Stimulated activated CD4-positive, alpha-beta T cell treated with anti-CD3 and anti-CD28 coated beads, Interleukin-1b, Interleukin-23, amount 100 ng/mL, for 48 hours (primary cell): ENCODE measurements around the gene KCTD10.

Experiments
- DNase-seq: peaks from one replicate; pipeline ENCODE4 v3.0.0-alpha.2; 2020

The KCTD10 gene, protein sequence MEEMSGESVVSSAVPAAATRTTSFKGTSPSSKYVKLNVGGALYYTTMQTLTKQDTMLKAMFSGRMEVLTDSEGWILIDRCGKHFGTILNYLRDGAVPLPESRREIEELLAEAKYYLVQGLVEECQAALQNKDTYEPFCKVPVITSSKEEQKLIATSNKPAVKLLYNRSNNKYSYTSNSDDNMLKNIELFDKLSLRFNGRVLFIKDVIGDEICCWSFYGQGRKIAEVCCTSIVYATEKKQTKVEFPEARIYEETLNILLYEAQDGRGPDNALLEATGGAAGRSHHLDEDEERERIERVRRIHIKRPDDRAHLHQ

DNA sequence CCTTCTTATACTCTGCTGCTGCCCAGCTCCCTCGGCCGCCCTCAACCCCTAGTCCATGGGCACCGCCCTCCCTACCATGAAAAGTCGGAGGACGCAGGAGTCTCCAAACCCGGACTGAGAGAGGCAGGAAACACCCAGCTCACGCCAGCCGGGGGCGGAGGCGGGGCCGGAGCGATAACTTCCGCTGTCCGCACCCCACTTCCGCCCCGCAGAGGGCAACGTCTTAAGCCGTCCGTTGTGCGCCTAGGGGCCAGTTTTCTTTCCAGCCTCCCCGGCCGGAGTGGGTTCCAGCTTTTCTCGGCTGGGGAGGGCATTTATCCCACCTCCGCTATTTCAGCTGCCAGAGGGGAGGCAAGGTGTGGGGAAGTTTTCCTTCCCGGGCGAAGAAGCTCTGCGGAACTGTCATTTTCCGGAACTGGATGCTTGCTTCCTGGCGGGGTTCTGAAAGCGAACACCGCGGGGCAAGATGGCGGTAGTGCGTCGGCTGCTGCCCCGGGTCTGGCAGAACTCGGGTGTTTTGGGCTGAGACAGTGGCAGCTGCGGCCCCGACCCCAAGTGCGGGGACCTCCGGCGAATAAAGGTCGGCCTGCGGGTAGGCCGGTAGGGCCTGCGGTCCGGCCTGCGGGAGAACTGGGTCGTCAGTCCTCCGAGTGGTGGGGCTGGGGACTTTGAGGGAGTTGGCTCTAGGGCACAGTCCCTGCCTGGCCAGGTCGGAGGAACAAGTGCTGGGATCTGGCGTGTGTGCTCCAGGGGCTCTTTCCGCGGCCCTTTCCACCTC lies at the start of gene KCTD10, which contains the start of gene UBE3B:
KCTD10 (minus strand) TSS at position 116 of the 778 bp plus-strand sequence; CDS start at position 78, 38 bp downstream.
UBE3B (plus strand) TSS at position 450 of the 778 bp plus-strand sequence. CDS start 5,918 bp downstream, outside the sequence.
- DNase-seq, result peak; percentile 87

- no peak for DNase-seq
Observed at GRCh38 chr12:109525279-109525585, 48.1 kb upstream of the KCTD10 start.

- DNase-seq, result no peak
Observed at GRCh38 chr12:109524466-109525278, 47.6 kb upstream of the KCTD10 start.

DNA sequence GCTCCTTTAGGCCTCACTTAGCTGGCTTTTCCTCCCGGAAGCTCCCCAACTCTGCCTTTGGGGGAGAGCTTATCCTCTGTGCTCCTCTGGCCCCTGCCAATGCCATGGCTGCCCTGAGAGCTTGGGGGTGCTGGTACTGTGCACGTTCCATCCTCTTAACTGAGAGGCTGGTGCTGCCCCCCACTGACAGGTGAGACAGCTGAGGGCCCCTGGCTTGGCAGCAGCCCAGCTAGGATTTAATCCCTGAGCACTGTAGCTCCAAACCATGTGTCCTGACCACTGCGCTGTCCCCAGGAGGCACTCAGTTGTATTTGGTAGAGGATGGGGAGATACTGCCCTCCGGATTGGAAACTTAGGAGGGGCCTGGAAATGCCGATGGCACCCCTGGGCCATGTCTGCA lies 46.4 kb upstream of the KCTD10 start:
- DNase-seq, result no peak

DNA sequence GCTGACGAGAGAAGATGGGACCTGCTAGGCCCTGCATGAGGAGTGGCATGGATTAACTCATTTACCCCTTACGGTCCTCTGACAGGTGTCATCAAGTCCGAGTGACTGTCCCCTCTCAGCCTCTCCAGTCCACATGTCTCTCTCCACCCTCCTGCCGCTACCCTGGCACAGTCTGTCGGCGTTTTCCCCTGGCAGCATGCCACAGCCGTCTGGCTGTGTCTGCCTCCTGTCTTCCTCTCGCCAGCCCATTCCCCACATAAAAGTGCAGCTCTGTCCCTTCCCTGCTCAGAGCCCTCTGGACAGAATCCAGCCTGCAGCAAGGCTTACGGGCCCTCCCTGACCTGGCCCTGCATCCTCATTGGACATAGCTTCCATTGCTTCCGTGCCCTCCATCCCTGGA lies 46.0 kb upstream of the KCTD10 start:
- DNase-seq, result no peak

DNA sequence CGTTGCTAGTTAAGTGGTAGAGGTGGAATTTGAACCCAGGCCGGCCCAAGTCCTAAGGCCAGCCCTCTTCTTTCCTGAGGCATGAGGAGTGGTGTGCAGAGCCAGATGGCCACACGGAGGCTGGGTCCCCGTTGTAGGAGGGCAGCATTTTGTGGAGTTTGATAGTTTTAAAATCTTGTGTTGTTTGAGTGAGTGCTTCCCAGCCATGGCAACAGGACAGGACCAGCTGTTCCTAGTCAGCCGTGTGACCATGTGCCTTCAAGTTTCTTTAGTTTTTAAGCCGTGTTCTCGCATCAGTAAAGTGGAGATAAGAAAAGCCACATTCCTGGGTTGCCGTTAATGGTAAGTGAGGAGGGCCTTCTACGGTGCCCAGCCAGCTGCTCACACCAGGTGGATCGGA lies 44.7 kb upstream of the KCTD10 start:
- no peak for DNase-seq

GRCh38 chr12:109519787-109520186 lies 42.7 kb upstream of the KCTD10 start:
- no peak for DNase-seq

- DNase-seq, result peak; percentile 41
Observed at GRCh38 chr12:109518820-109519665, 41.9 kb upstream of the KCTD10 start.

DNA sequence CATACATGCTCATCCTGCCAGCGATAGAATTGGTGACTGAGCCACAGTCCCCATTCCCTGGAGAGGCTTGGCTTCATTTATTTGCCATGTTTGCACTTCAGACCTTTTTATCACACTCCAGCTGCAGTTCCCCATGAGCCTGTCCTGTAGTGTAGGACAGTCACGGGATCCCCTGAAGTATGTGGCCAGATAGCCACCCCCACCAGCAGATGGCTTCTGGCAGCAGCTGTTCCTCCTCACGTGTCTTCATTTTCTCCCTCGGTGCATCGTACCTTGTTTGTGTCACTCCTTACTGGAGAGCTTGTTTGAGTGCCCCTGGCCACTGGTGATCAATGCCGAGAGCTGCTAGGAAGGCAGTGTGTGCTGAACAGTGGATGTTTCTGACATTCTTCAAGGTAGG lies 40.5 kb upstream of the KCTD10 start:
- no peak for DNase-seq

DNA sequence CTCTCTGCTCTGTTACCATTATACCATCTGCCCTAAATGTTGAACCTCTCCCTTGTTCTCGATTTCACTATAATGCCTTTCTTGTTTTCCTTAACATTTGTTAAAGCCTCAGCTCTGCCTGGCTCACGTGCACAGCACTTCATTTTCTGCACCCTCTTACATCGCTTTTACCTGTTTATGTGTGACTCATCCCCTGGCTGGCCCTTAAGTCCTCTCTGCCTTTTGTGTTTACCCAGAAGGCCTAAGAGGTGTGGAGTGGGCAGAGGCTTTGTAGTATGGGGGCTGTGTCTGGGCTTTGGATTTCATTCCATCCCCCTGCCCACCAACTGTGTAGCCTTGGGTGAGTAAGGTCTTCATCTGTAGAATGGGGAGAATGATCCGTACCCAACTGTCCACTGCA lies 36.9 kb upstream of the KCTD10 start:
- no peak for DNase-seq

- DNase-seq, result no peak
Observed at GRCh38 chr12:109513051-109513450, 36.0 kb upstream of the KCTD10 start.

DNA sequence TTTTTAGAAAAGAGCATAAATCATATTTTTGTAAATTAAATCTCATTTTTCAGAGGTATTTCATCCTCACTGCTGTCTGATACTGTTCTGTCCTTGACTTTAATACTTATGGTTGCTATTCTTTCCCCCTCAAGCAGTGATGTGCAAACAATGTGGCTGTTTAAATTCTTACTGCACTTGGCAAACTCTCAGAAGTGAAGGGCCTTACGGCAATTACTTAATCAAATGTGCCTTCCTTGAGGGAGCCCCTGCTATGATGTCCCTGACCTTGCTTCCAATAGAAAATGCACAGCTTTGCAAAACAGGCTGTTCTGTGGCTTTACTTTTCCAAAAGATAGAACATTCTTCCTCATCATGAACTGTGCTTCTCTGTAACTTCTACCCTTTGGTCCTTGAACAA lies 35.5 kb upstream of the KCTD10 start:
- DNase-seq, result no peak

- no peak for DNase-seq
Observed at GRCh38 chr12:109510196-109510595, 33.1 kb upstream of the KCTD10 start.

GRCh38 chr12:109504068-109504467 lies 27.0 kb upstream of the KCTD10 start:
- DNase-seq, result no peak

- DNase-seq, result no peak
Observed at GRCh38 chr12:109503611-109504010, 26.5 kb upstream of the KCTD10 start.

DNA sequence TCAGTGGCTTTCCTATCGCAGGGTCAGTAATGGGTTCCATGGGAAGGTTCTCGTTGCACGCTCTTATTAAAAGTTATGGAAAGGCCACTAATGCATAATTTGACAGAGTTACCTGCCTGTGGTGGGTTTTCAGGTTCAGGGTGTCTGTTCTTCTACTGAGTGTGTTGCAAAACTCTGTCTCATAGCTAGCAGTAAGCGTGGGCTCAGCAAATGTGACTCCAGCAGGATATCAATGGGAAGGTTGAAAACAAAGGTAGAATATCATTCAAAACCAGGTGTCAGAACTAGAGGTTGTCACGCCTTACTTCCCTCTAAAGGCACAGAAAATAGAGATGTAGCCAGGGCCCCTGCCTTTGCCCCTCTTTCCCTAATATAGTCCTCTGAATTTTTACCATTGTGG lies 25.2 kb upstream of the KCTD10 start:
- no peak for DNase-seq

DNA sequence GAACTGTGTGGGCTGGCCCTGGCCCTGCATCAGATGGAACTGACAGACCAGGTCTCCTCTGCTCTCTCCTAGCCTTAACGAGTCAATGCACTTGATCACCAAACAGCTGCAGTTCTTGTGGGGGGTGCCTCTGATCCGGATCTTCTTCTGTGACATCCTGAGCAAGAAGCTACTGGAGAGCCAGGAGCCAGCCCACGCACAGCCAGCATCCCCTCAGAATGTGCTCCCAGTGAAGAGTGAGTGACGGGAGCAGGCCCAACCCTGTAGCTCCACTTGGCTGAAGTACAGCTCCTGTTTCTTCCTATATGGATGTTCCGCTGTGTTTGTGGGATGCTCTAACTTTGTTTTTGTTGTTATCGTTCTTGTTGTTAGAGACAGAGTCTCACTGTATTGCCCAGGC lies 24.2 kb upstream of the KCTD10 start:
- DNase-seq, result no peak

- no peak for DNase-seq
Observed at GRCh38 chr12:109500406-109501185, 23.5 kb upstream of the KCTD10 start.

GRCh38 chr12:109497675-109498074 lies 20.6 kb upstream of the KCTD10 start:
- no peak for DNase-seq

- DNase-seq, result no peak
Observed at GRCh38 chr12:109496306-109496705, 19.2 kb upstream of the KCTD10 start.

DNA sequence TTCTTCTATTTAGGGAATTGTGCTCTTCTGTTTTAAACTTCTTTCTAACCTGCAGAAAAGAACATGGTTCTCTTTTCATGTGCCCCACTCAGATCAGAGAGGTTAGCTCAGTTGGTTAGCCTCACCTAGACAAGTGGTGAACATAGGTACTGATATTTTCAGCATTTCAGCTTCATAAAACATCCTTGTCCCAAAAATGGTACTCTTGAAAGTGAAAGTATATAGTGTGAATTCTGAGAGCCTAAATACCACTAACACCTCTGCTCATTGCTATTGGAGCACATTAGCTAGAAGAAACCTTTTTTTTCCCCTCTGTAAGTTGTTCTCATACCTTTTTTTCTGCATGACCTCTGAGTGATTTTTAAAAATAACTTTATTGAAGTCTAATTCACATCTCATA lies 17.9 kb upstream of the KCTD10 start:
- no peak for DNase-seq
